ENCODE data around the gene EHBP1L1. TPM values are rescaled to one million over a fixed set of nuclear protein-coding genes. Genes with fewer than 3 reads are reported as not detected.

The EHBP1L1 gene
- total and polyA plus RNA-seq, 2 of the 13 experiments (the other 11 are each of a cell fraction or from before 2014, with no cell fraction given), result 8.3 to 10.6 TPM

GRCh38 chr11:65573391-65574079 lies 2.3 kb upstream of the EHBP1L1 start:
- ChIA-PET CTCF (ENCODE audit: low intra/inter-chr PET ratio, low total read pairs) (interaction anchor here (1.8 kb wide), 1 partner anchor 15 kb away, joined by 16 read pairs; no protein-coding TSS in a partner anchor), POLR2A (interaction anchor here (1.8 kb wide), 1 partner anchor 13 kb away, joined by 8 read pairs; no protein-coding TSS in a partner anchor)
- H3K27me3 ChIP-seq (ENCODE audit: control insufficient read depth in 1 of 2, insufficient read depth in 2 of 2, low read length in 2 of 2), result no peaks in the 10 kb centered on the region; a peak in 1 of 5 replicates
- BruUV-seq (replicated peaks), result no TSS peak
- FAIRE-seq (no peak), DNase-seq (ENCODE audit: low spot score) (no peak), ATAC-seq (no peak)
- peaks cover 3 to 5% of the 10 kb centered on the region in 2 experiments; a peak in 2 of 5 replicates for H3K36me3 ChIP-seq (replicated peaks in 1 of 2; ENCODE audit: control insufficient read depth in 1 of 2, insufficient read depth in 2 of 2, low read length in 2 of 2)
- H3K9ac ChIP-seq (ENCODE audit: insufficient read depth, low read depth, low read length), result no peak overlapping the region
- no peaks in the 10 kb centered on the region; the same call in 1 of the 2 replicates for H4K20me1 ChIP-seq (ENCODE audit: insufficient read depth, low read length)
- in situ Hi-C loops (cut with HindIII; ENCODE audit: extremely low pct_ligation_motif_present, low pct_unique_long_range_greater_than_20kb) (no loop called here), intact Hi-C loops (cut with micrococcal nuclease; ENCODE audit: unreplicated experiment) (no loop called here)
- TF ChIP-seq SIX1 (CRISPR knock-in tag; IDR thresholded peaks at IDR 0.05; ENCODE audit: borderline replicate concordance) (no peak), MTERF4 (CRISPR knock-in tag; IDR thresholded peaks at IDR 0.05) (0 out of 2 replicates have a peak, but pooled peaks have one; percentile 27), RBM39 (IDR thresholded peaks at IDR 0.05; ENCODE audit: low read depth, low read length, poor library complexity, severe bottlenecking) (peak; percentile 31)
- H2AFZ ChIP-seq (ENCODE audit: low read length), result no peak overlapping the region
- H3K4me3 ChIP-seq (replicated peaks in 1 of 3; ENCODE audit: insufficient read depth in 1 of 3, low read depth in 2 of 3, low read length in 3 of 3), result peak overlapping the region in 1 of 3 experiments; percentile 77; a peak in 1 of 6 replicates
- no peak overlapping the region for H3K27ac ChIP-seq (ENCODE audit: extremely low read length, insufficient read depth, low read length)
- peaks cover 25% of the 10 kb centered on the region for H3K79me2 ChIP-seq (ENCODE audit: insufficient read depth, low read length)
- H3K9me3 ChIP-seq (ENCODE audit: low read length), result no peaks in the 10 kb centered on the region
- H3K4me2 ChIP-seq (ENCODE audit: low read depth, low read length), result no peak overlapping the region
- H3K4me1 ChIP-seq (ENCODE audit: insufficient read depth, low read length), result peaks cover 63% of the 10 kb centered on the region
- WGBS (ENCODE audit: low lambda C conversion rate), result 96% methylated on average over 19 of the region's 22 CpGs

GRCh38 chr11:65574109-65574810 lies 1.6 kb upstream of the EHBP1L1 start:
- ChIA-PET POLR2A (no interaction called here), CTCF (ENCODE audit: low intra/inter-chr PET ratio, low total read pairs) (interaction anchor here (1.8 kb wide), 1 partner anchor 14 kb away, joined by 16 read pairs; no protein-coding TSS in a partner anchor)
- intact Hi-C loops (cut with micrococcal nuclease; ENCODE audit: unreplicated experiment) (no loop called here), in situ Hi-C loops (cut with HindIII; ENCODE audit: extremely low pct_ligation_motif_present, low pct_unique_long_range_greater_than_20kb) (no loop called here)
- peaks cover 57% of the 10 kb centered on the region for H3K4me1 ChIP-seq (ENCODE audit: insufficient read depth, low read length)
- peak overlapping the region; percentile 95 for H3K4me2 ChIP-seq (ENCODE audit: low read depth, low read length)
- 0% methylated on average over 16 of the region's 67 CpGs for WGBS (ENCODE audit: low lambda C conversion rate)
- H3K9me3 ChIP-seq (ENCODE audit: low read length), result no peaks in the 10 kb centered on the region
- H3K79me2 ChIP-seq (ENCODE audit: insufficient read depth, low read length), result peaks cover 19% of the 10 kb centered on the region
- peak overlapping the region; percentile 61 to 77 (median 73); a peak in 5 of 6 replicates for H3K4me3 ChIP-seq (replicated peaks in 1 of 3; ENCODE audit: insufficient read depth in 1 of 3, low read depth in 2 of 3, low read length in 3 of 3)
- H3K27me3 ChIP-seq (ENCODE audit: control insufficient read depth in 1 of 2, insufficient read depth in 2 of 2, low read length in 2 of 2), result no peaks in the 10 kb centered on the region; a peak in 1 of 5 replicates
- no peak overlapping the region for H2AFZ ChIP-seq (ENCODE audit: low read length)
- ATAC-seq, result peak; percentile 47
- peak; percentile 70 for DNase-seq (ENCODE audit: low spot score)
- H4K20me1 ChIP-seq (ENCODE audit: insufficient read depth, low read length), result no peaks in the 10 kb centered on the region; the same call in 1 of the 2 replicates
- H3K27ac ChIP-seq (ENCODE audit: extremely low read length, insufficient read depth, low read length), result no peak overlapping the region
- H3K9ac ChIP-seq (ENCODE audit: insufficient read depth, low read depth, low read length), result peak overlapping the region; percentile 59; the same call in 1 of the 2 replicates
- H3K36me3 ChIP-seq (replicated peaks in 1 of 2; ENCODE audit: control insufficient read depth in 1 of 2, insufficient read depth in 2 of 2, low read length in 2 of 2), result peaks cover 3 to 5% of the 10 kb centered on the region in 2 experiments; a peak in 2 of 5 replicates
- no peak for FAIRE-seq
- BruUV-seq (replicated peaks), result no TSS peak
- no peak for TF ChIP-seq ZZZ3 (CRISPR knock-in tag; IDR thresholded peaks at IDR 0.05; ENCODE audit: borderline replicate concordance)
- no peak for TF ChIP-seq BCL3 (CRISPR knock-in tag; IDR thresholded peaks at IDR 0.05)
- TF ChIP-seq KDM3A (CRISPR knock-in tag; IDR thresholded peaks at IDR 0.05; ENCODE audit: low read depth), result no peak
- TF ChIP-seq ZBTB49 (CRISPR knock-in tag; IDR thresholded peaks at IDR 0.05; ENCODE audit: borderline replicate concordance), result no peak
- no peak for TF ChIP-seq ZFP1 (CRISPR knock-in tag; IDR thresholded peaks at IDR 0.05)
- TF ChIP-seq ZNF414 (CRISPR knock-in tag; IDR thresholded peaks at IDR 0.05), result no peak
- peak; percentile 51; the same call in 1 of the 2 replicates for TF ChIP-seq DMAP1 (CRISPR knock-in tag; IDR thresholded peaks at IDR 0.05)

All from HepG2 (cell line).